Amniotic epithelial cell (primary cell): ENCODE data around the gene DCXR.

Source experiments
- DNase-seq: peaks from one replicate; pipeline ENCODE4 v3.0.0-alpha.2; 2010; ENCODE audit warnings: low read depth

Gene DCXR

GRCh38 chr17:82072827-82073226 lies 35.3 kb upstream of the DCXR start:
- no peak for DNase-seq

- DNase-seq: no peak
Measured at GRCh38 chr17:82070611-82071010, 33.1 kb upstream of the DCXR start.

- peak; percentile 44 for DNase-seq
Measured at GRCh38 chr17:82065638-82066303, 28.3 kb upstream of the DCXR start, which contains the start of gene DUS1L. DUS1L (minus strand) TSS chr17:82065804; CDS start chr17:82065059, 745 bp downstream.

- DNase-seq: peak; percentile 11
Measured at GRCh38 chr17:82065193-82065637, 27.7 kb upstream of the DCXR start.

- DNase-seq: no peak
Measured at GRCh38 chr17:82064433-82065192, 27.1 kb upstream of the DCXR start.

- no peak for DNase-seq
Measured at GRCh38 chr17:82063424-82064415, 26.2 kb upstream of the DCXR start.

- no peak for DNase-seq
Measured at GRCh38 chr17:82062984-82063368, 25.5 kb upstream of the DCXR start.

GRCh38 chr17:82062076-82062983 lies 24.8 kb upstream of the DCXR start:
- no peak for DNase-seq

GRCh38 chr17:82061047-82061925 lies 23.8 kb upstream of the DCXR start:
- no peak for DNase-seq

- DNase-seq: no peak
Measured at GRCh38 chr17:82060614-82061013, 23.1 kb upstream of the DCXR start.

- DNase-seq: no peak
Measured at GRCh38 chr17:82060001-82060380, 22.5 kb upstream of the DCXR start.

GRCh38 chr17:82059272-82060000 lies 21.9 kb upstream of the DCXR start:
- no peak for DNase-seq

GRCh38 chr17:82058855-82059249 lies 21.4 kb upstream of the DCXR start:
- DNase-seq: no peak

GRCh38 chr17:82058230-82058854 lies 20.8 kb upstream of the DCXR start:
- DNase-seq: no peak

GRCh38 chr17:82056729-82057621 lies 19.5 kb upstream of the DCXR start:
- no peak for DNase-seq

- DNase-seq: no peak
Measured at GRCh38 chr17:82055965-82056728, 18.6 kb upstream of the DCXR start.
